ENCODE data around the gene STAMBP.

- TF ChIP-seq CTCF (IDR thresholded peaks at IDR 0.05) (no peak), EP300 (IDR thresholded peaks at IDR 0.05; ENCODE audit: low read depth) (no peak), POLR2A (IDR thresholded peaks at IDR 0.05) (no peak)
Observed at GRCh38 chr2:73904952-73905351, 76.2 kb downstream of the STAMBP start.
